Activated CD4-positive, alpha-beta T cell treated with anti-CD3 and anti-CD28 coated beads for 24 hours (primary cell): ENCODE results near the gene DIP2A.
"Not testable (repeated sequence)": the region's sequence is repeated elsewhere in the genome, so short reads cannot be mapped to it uniquely, and the experiment has no call there.

Experiments used
- DNase-seq, 2 donors: peaks; one replicate each; pipeline ENCODE4 v3.0.0-alpha.2; 2020; ENCODE audit warnings: low read depth in 2 of 2

The DIP2A gene

DNA sequence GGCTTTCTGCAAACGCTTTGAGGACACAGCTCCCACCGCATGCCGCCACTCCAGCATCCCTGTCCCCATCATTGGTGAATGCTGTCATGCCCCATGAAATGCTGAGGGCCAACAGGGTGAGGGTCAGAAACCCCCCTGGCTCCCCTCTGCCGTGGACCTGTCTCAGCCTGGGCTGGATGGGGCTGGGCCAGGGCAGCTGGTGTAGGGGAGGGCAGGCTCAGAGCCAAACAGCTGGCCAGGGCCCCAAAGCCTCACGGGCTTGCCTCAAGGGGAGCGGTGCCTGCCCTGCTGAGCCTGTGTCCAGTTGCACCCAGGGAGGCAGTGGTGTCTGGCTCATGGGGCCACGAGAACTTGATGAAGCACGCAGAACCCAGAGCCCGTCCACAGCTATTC lies 96.5 kb downstream of the DIP2A start:
- DNase-seq: no peak

GRCh38 chr21:46555678-46556077 lies 97.0 kb downstream of the DIP2A start:
- DNase-seq: no peak

DNA sequence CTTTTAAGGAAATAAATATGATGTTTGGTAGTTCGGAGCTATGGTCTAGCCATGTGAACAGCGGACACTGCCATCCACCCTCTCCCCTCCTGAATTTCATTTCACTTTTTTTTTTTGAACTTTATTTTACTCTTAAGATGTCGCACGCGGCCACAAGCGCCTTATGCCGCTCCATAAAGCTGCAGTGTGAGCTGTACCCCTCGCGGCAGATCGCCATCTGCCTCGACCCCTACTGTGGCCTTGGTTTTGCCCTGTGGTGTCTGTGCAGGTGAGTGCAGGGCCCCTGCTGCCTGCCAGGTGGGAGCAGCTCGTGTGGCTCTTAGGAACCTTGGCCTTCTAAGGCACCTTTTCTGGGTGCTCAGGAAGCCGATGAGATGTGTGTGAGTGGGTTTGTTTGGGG lies 98.1 kb downstream of the DIP2A start:
- DNase-seq: no peak

DNA sequence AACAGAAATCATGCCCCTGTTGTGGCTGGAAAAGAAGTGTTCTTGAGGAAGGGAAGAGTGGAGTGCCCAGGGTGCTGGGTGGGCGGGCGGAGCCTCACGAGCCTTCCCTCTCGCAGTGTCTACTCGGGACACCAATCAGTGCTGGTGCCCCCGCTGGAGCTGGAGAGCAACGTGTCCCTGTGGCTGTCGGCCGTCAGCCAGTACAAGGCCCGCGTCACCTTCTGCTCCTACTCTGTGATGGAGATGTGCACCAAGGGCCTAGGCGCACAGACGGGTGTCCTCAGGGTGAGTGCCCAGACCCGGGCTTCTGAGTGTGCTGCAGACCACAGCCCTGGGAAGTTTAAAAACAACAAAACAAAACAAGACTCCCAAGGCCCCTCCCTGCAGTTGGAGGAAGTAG lies 98.8 kb downstream of the DIP2A start:
- no peak for DNase-seq

- no peak for DNase-seq
These were observed 99.3 kb downstream of the DIP2A start for GRCh38 chr21:46557919-46558392.

DNA sequence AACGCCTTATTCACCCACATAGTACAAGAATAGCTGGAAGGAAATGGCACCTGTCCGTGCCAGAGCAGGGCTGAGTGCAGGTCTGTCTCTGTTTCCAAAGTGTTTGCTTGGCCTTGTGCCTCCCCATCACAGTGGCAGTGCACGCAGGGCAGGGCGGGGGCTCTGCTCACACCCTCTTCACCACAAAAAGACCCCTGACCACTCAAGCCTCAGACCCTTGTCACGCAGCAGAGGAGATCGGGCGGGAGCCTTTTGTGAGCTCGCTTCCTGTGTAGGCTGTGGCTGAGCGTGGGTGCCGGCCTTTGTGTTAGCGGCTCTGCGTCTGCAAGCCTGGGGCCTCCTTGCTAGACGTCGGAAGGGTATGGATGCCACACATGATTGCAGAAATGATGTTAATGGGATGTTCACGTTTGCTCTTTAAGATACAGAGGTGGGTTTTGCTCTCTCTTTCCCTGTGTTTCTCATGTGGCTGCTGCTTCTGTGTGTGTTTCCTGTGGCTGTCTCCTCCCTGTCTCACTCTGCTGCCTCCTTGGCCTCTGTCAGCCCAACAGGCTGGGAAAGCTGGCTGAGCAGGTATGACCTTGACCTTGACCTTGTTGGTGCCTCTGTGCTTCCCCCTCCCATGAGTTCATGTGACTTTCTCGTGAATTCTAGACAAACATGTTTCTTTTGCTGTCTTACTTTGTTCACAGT lies 100.7 kb downstream of the DIP2A start:
- DNase-seq: peak; percentile 39 to 49

DNA sequence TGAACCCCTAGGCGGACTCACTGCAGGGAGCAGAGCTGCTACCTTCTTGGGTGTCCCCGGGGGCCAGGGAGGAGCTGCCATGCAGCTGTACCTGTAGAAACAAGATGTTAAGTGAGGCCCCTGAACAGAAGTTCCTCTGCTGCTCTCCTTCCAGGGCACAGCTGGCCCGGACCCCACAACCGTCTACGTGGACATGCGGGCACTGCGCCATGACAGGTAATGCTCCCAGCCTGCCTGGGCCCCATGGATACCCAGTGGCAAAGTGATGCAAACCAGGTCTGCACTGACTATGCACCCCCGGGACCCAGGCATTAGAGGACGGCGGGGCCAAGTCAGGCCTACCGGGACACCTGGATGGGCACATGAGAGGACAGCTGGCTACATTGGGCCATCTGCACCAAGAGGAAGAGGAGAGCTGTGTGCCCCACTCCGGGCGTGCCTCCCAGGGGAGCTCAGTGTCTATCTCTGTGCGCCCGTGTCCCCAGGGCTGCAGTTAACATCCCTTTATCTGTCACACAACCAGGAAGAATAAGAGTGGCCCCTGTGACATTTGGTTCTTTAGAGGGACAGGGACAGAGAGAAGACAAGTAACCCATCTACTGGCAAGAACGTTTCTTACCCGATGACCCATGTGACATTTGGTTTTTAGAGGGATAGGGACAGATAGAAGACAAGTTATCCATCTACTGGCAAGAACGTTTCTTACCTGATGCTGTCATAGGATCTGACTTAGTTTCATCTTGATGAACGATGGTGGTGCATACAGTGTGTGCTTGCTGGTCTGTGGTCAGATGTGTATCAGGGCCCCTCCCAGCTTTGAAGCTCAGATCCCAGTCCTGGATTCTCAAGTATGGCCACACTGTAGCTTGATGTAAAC lies 102.1 kb downstream of the DIP2A start:
- no peak for DNase-seq

GRCh38 chr21:46561445-46562090 lies 102.9 kb downstream of the DIP2A start:
- no peak for DNase-seq

DNA sequence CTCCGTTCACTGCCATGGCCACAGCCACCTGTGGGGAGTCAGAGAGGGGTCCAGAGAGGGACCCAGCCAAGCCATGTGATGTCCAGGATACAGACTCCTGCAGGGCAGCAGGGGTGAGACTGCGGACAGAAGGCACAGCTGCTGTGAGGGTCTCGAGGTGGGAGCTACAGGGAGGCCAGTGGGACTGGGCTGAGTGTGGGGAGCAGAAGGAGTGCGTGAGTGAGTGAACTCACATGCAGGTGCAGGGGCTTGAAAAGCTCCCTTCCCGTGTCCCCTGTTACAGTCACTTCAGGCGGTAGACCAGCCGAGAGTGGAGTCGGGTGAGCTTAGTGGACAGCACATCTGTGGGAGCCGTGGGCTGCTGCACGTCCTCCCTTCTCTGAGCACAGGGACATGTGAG lies 103.8 kb downstream of the DIP2A start:
- no peak for DNase-seq

DNA sequence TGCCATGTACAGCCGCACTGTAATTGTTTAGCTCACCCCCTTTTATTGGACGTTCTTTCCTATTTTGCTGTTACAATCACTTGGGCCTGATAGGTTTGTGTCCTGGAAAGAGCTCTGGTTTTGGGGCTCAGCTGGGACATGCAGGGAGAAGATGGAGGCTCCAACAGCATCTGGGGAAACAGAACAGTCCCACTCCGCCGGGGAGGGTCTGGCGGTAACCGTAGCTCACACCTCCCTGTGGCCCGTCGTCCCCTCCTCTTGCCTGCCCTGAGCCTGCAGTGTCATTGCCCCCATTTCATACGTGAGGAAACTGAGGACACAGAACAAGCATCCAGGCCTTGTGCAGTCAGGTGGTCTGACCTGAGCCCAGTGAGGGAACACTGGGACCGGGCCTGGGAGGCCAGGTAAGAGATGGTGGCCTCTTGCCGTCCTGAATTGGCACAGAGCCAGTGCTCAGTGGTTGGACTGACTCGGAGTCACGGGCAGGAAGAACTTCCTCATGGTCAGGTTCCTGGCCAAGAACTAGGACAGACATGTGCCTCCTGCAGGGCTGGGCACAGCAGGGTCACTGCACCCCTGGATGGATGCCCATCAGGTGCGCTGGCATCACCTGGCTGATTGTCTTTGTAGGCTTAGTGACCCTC lies 104.4 kb downstream of the DIP2A start:
- DNase-seq: no peak

GRCh38 chr21:46564391-46564790 lies 105.7 kb downstream of the DIP2A start:
- DNase-seq: no peak

DNA sequence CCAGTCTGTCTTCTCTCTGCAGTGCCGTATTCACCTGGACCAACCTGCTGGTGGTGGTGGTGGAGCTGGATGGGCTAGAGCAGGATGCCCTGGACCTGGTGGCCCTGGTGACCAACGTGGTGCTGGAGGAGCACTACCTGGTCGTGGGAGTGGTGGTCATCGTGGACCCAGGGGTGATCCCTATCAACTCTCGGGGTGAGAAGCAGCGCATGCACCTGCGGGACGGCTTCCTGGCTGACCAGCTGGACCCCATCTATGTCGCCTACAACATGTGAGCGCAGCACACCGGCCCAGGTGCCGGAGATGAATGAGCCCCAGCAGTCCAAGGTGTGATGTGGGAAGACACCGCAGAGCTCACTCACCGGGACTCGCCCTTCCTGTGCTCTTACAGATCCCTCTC lies 108.7 kb downstream of the DIP2A start:
- no peak for DNase-seq

- no peak for DNase-seq
These were observed 109.9 kb downstream of the DIP2A start for GRCh38 chr21:46568562-46568961.

DNA sequence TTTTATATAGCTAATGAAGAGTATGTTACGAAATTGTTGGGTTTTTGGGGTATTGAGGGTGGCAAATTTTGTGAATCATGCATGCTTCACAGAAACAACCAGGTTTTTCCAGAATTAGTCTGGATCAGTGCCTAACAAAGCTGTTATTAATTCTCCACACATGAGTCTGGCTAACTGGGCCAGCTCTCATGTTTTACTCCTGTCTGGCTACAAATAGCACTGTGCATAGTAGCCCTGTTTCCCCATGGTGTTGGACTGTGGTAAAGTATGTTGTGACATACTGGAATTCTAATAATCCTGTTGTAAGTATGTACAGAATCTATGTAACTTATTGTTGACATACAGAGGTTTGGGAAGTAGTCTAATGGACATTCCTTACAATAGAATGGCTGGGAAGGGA lies 110.4 kb downstream of the DIP2A start:
- no peak for DNase-seq

GRCh38 chr21:46570119-46570518 lies 111.4 kb downstream of the DIP2A start:
- no peak for DNase-seq

DNA sequence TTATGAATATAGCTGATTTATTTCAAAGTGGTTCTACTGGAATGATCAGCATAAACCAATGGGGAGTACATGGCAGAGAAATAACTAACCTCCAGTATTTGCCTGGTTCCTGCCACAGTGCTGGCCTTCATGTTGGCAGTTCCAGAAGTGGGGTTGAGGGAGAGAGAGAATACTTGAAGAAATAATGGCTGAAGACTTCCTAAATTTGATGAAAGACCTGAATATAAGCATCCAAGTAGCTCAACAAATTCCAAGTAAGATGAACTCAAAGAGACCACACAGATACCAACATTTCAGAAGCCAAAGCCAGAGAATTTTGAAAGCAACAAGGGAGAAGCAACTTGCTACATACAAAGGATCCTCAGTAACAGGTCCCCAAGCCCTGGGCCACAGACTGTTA lies 111.9 kb downstream of the DIP2A start:
- no peak for DNase-seq

DNA sequence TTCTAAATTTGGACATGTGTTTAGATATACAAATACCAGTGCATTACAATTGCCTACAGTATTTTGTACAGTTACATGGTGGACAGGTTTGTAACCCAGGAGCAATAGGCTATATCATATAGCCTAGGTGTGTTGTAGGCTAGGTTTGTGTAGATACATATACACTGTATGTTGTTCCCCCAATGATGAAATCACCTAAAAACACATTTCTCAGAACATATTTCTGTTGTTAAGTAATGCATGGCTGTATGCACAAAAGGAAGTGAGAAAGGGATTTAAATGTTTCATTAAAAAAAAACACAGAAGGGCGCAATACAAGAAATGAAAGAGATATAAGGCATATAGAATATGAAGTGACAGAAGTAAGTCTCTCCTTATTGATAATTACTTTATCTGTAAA lies 114.2 kb downstream of the DIP2A start:
- DNase-seq: no peak

DNA sequence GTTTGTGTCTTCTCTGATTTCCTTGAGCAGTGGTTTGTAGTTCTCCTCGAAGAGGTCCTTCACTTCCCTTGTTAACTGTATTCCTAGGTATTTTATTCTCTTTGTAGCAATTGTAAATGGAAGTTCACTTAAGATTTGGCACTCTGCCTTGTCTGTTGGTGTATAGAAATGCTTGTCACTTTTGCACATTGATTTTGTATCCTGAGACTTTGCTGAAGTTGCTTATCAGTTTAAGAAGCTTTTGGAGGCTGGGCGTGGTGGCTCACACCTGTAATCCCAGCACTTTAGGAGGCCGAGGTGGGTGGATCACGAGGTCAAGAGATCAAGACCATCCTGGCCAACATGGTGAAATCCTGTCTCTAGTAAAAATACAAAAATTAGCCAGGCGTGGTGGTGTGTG lies 119.1 kb downstream of the DIP2A start:
- not testable (repeated sequence) for DNase-seq

- DNase-seq: not testable (repeated sequence)
These were observed 120.7 kb downstream of the DIP2A start for GRCh38 chr21:46579394-46579793.

DNA sequence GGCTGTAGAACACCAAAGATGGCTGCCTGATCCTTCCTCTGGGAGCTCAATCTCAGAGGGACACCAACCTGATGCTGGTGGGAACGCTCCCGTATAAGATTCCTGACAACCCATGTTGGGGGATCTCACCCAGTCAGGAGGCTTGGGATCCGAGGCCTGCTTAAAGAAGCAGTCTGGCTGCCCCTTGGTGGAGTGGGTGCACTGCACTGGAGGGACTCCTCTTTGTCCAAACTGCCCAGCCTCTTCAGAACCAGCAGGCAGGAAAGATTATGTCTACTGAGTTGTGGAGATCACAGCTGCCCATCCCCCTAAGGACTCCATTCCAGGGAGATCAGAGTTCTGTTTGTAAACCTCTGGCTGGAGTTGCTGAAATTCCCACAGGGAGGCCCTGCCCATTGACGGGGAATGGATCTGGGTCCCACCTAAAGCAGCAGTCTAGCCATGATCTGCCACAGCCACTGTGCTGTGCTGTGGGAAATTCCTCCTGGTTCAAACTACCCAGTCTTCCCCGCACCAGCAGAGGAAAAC lies 123.2 kb downstream of the DIP2A start:
- no peak for DNase-seq

- no peak for DNase-seq
These were observed 126.7 kb downstream of the DIP2A start for GRCh38 chr21:46585191-46585953.
